ENCODE results near the gene CEP112. TPM values are rescaled to one million over a fixed set of nuclear protein-coding genes. Genes with fewer than 3 reads are reported as not detected.

Gene CEP112
- total RNA-seq, 1 donor from 2014 or later, result 9.7 TPM

DNA sequence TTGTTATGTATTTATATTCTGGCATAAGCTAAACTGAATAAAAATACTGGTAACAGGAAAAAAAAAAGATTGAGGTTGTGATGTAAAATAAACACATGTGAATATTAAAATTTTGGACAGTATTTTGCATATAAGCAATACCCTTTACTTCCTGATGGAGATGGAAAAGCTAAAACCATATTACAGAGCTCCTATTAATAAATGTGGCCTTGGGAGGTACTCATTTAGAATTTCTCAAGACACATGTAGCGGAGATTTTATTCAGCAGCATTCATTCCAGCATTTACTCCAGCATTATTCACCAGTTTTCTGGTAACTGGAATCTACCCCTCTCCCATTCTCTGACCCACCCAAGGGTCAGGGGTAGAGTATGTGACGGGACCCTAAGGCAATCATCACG lies 536.2 kb downstream of the CEP112 start:
- H3F3A ChIP-seq (ENCODE audit: low read depth), result no peaks in the 10 kb centered on the region
- H3K36me3 Mint-ChIP-seq, result peaks cover 11% of the 10 kb centered on the region

DNA sequence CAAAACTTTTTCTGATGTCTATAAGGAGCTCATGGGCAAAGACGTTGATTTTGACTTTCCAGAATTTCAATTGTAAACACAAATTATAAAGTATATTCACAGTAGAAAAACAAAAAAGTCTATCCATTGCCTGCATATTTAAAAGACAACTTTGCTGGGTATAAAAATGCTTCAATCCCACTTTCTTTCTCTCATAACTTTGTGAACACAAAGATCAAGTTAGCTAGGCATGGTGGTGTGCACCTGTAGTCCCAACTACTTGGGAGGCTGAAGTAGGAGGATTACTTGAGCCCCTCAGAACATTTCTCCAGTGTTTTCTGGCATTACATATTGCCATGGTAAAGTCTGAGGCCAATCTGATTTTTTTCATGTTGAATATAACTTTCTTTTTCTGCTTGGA lies 547.4 kb downstream of the CEP112 start:
- no peak overlapping the region for H2AFZ ChIP-seq (replicated peaks)
- peaks cover 38% of the 10 kb centered on the region for H3K36me3 Mint-ChIP-seq
- no peaks in the 10 kb centered on the region for H3K36me3 ChIP-seq
- H3K9me3 Mint-ChIP-seq, result peaks cover 30% of the 10 kb centered on the region
- H3K4me1 Mint-ChIP-seq, result peaks cover 5% of the 10 kb centered on the region
- H3K4me1 ChIP-seq, result no peaks in the 10 kb centered on the region
- no peak overlapping the region for H3K4me2 ChIP-seq
- TF ChIP-seq EZH2 (IDR thresholded peaks at IDR 0.05) (no peak), CTCF (IDR thresholded peaks at IDR 0.05) (no peak), EZH2phosphoT487 (IDR thresholded peaks at IDR 0.05) (no peak)
- no peaks in the 10 kb centered on the region for H3K27me3 ChIP-seq
- no peaks in the 10 kb centered on the region for H3F3A ChIP-seq (ENCODE audit: low read depth)
- H3K27ac Mint-ChIP-seq, result no peak overlapping the region
- H3K9me3 ChIP-seq (ENCODE audit: low read depth), result no peaks in the 10 kb centered on the region
- H3K4me3 Mint-ChIP-seq, result no peak overlapping the region
- no peak overlapping the region for H3K27ac ChIP-seq
- no peaks in the 10 kb centered on the region for H3K79me2 ChIP-seq (ENCODE audit: low read depth)
- no peak overlapping the region for H3K4me3 ChIP-seq
- H4K20me1 ChIP-seq (ENCODE audit: low read depth), result no peaks in the 10 kb centered on the region
- H3K9ac ChIP-seq, result no peak overlapping the region
- peaks cover 5% of the 10 kb centered on the region for H3K27me3 Mint-ChIP-seq (ENCODE audit: insufficient read depth, low read depth)
- no peak for DNase-seq (ENCODE audit: low spot score)

More for the DNA sequence above, 536.2 kb downstream of the CEP112 start:
- H3K79me2 ChIP-seq (ENCODE audit: low read depth), result no peaks in the 10 kb centered on the region
- H3K27ac ChIP-seq, result no peak overlapping the region
- H3K27me3 Mint-ChIP-seq (ENCODE audit: insufficient read depth, low read depth), result peaks cover under 1% of the 10 kb centered on the region
- H3K9me3 Mint-ChIP-seq, result no peaks in the 10 kb centered on the region
- DNase-seq (ENCODE audit: low spot score), result no peak
- no peak overlapping the region for H2AFZ ChIP-seq (replicated peaks)
- no peaks in the 10 kb centered on the region for H4K20me1 ChIP-seq (ENCODE audit: low read depth)
- H3K4me1 Mint-ChIP-seq, result peaks cover 15% of the 10 kb centered on the region
- H3K9ac ChIP-seq, result no peak overlapping the region
- no peak overlapping the region for H3K4me3 ChIP-seq
- TF ChIP-seq EZH2phosphoT487 (IDR thresholded peaks at IDR 0.05), result no peak
- TF ChIP-seq EZH2 (IDR thresholded peaks at IDR 0.05), result no peak
- no peak for TF ChIP-seq CTCF (IDR thresholded peaks at IDR 0.05)
- H3K27ac Mint-ChIP-seq, result no peak overlapping the region
- no peaks in the 10 kb centered on the region for H3K4me1 ChIP-seq
- no peak overlapping the region for H3K4me2 ChIP-seq
- no peaks in the 10 kb centered on the region for H3K9me3 ChIP-seq (ENCODE audit: low read depth)
- H3K4me3 Mint-ChIP-seq, result no peak overlapping the region
- H3K36me3 ChIP-seq, result no peaks in the 10 kb centered on the region
- H3K27me3 ChIP-seq, result no peaks in the 10 kb centered on the region

GRCh38 chr17:65638221-65638975 lies 553.5 kb downstream of the CEP112 start:
- H3K27me3 ChIP-seq, result no peaks in the 10 kb centered on the region
- TF ChIP-seq EZH2phosphoT487 (IDR thresholded peaks at IDR 0.05), result no peak
- no peak for TF ChIP-seq EZH2 (IDR thresholded peaks at IDR 0.05)
- TF ChIP-seq CTCF (IDR thresholded peaks at IDR 0.05), result no peak
- H3K4me1 Mint-ChIP-seq, result peaks cover 25% of the 10 kb centered on the region

More at GRCh38 chr17:65638221-65638975, 553.5 kb downstream of the CEP112 start:
- no peaks in the 10 kb centered on the region for H3K9me3 ChIP-seq (ENCODE audit: low read depth)
- Mint-ChIP-seq H3K36me3 (peaks cover 43% of the 10 kb centered on the region), H3K4me3 (no peak overlapping the region), H3K9me3 (peaks cover 11% of the 10 kb centered on the region), H3K27ac (peak overlapping the region; percentile 2), H3K27me3 (ENCODE audit: insufficient read depth, low read depth) (peaks cover 6% of the 10 kb centered on the region)
- no peak overlapping the region for H3K27ac ChIP-seq
- H4K20me1 ChIP-seq (ENCODE audit: low read depth), result no peaks in the 10 kb centered on the region
- no peak overlapping the region for H3K9ac ChIP-seq
- H3K79me2 ChIP-seq (ENCODE audit: low read depth), result no peaks in the 10 kb centered on the region
- no peak overlapping the region for H2AFZ ChIP-seq (replicated peaks)
- H3K4me1 ChIP-seq, result no peaks in the 10 kb centered on the region
- H3K4me2 ChIP-seq, result no peak overlapping the region
- no peak for DNase-seq (ENCODE audit: low spot score)
- no peaks in the 10 kb centered on the region for H3K36me3 ChIP-seq
- H3K4me3 ChIP-seq, result no peak overlapping the region
- no peaks in the 10 kb centered on the region for H3F3A ChIP-seq (ENCODE audit: low read depth)

Measured in neural progenitor cell (in vitro differentiated cells).